GM23248 (cell line): Measurements from ENCODE around the gene OMD. TPM values are rescaled to one million over a fixed set of nuclear protein-coding genes. Genes with fewer than 3 reads are reported as not detected.
A peak's percentile ranks its signal among the peaks of the same experiment; 100 is the strongest.

Experiments
- DNase-seq: peaks from one replicate; pipeline ENCODE4 v3.0.0-alpha.2; 2015
- H2AFZ ChIP-seq: fragments of 200-600 bp; sonication (generic); 2 replicates; pipeline ENCODE4 v1.6.1; 2016; ENCODE audit warnings: antibody characterized with exemption
- H3F3A ChIP-seq: fragments of 200-600 bp; sonication (generic); 2 replicates; pipeline ENCODE4 v1.6.1; 2016; ENCODE audit warnings: mild to moderate bottlenecking, antibody characterized with exemption, mixed run types; ENCODE audit not compliant: insufficient read depth
- H3K27ac ChIP-seq: fragments of 200-600 bp; sonication (generic); 2 replicates; pipeline ENCODE4 v1.5.1; 2016; ENCODE audit warnings: mild to moderate bottlenecking
- H3K27me3 ChIP-seq: fragments of 200-600 bp; sonication (generic); replicated peaks from 2 replicates; pipeline ENCODE4 v1.6.1; 2016; ENCODE audit warnings: mild to moderate bottlenecking; ENCODE audit not compliant: insufficient read depth
- H3K36me3 ChIP-seq: fragments of 200-600 bp; sonication (generic); 2 replicates; pipeline ENCODE4 v1.6.1; 2016; ENCODE audit warnings: low read depth, mild to moderate bottlenecking
- H3K4me1 ChIP-seq: fragments of 200-600 bp; sonication (generic); 2 replicates; pipeline ENCODE4 v1.6.1; 2016; ENCODE audit warnings: mild to moderate bottlenecking; ENCODE audit not compliant: insufficient read depth
- H3K4me2 ChIP-seq: fragments of 200-600 bp; sonication (generic); one replicate; pipeline ENCODE4 v1.6.1; 2016; ENCODE audit warnings: mild to moderate bottlenecking; ENCODE audit not compliant: unreplicated experiment
- H3K4me3 ChIP-seq: fragments of 200-600 bp; sonication (generic); 2 replicates; pipeline ENCODE4 v1.5.1; 2016; ENCODE audit warnings: mild to moderate bottlenecking
- H3K79me2 ChIP-seq: fragments of 200-600 bp; sonication (generic); 2 replicates; pipeline ENCODE4 v1.6.1; 2016; ENCODE audit warnings: mild to moderate bottlenecking; ENCODE audit not compliant: insufficient read depth
- H3K9ac ChIP-seq: fragments of 200-600 bp; sonication (generic); 2 replicates; pipeline ENCODE4 v1.6.1; 2016; ENCODE audit warnings: mild to moderate bottlenecking
- H3K9me2 ChIP-seq: fragments of 200-600 bp; sonication (generic); 2 replicates; pipeline ENCODE4 v1.6.1; 2016; ENCODE audit warnings: mixed run types, mild to moderate bottlenecking, moderate library complexity; ENCODE audit not compliant: insufficient read depth
- H3K9me3 ChIP-seq: fragments of 200-600 bp; sonication (generic); one replicate; pipeline ENCODE4 v1.6.1; 2017; ENCODE audit warnings: low read depth
- H4K20me1 ChIP-seq: fragments of 200-600 bp; sonication (generic); 2 replicates; pipeline ENCODE4 v1.6.0; 2016; ENCODE audit not compliant: insufficient read depth
- EZH2 ChIP-seq: fragments of 200-600 bp; sonication (generic); IDR thresholded peaks from 2 replicates; pipeline ENCODE4 v1.6.1; 2018; ENCODE audit warnings: antibody characterized with exemption, mild to moderate bottlenecking; ENCODE audit not compliant: insufficient read depth, poor library complexity, severe bottlenecking
- EZH2phosphoT487 ChIP-seq: fragments of 200-600 bp; sonication (generic); IDR thresholded peaks from 2 replicates; pipeline ENCODE4 v1.6.1; 2018; ENCODE audit warnings: antibody characterized with exemption, moderate library complexity, mild to moderate bottlenecking, low read depth; ENCODE audit not compliant: insufficient read depth
- WGBS, 2 experiments: methylation state at CpG; one replicate each; pipeline ENCODE4 v1.1.6; 2015 to 2017; ENCODE audit warnings: low lambda C conversion rate in 2 of 2, low coverage in 1 of 2; ENCODE audit errors: missing lambda C conversion rate in 2 of 2; 5-methylcytosine and 5-hydroxymethylcytosine counted together
- in situ Hi-C: fragments of 300-500 bp; cut with MboI; formaldehyde crosslinking; loops from 2 replicates; pipeline ENCODE4 v1.15.0; 2020
- polyA plus RNA-seq: library from polyadenylated mRNA; unstranded; fragments of >200 nt; fragmentation: Nextera tagmentation; extraction: Ambion mirVana; gene quantifications from 2 replicates; pipeline ENCODE4 v1.2.1, GENCODE V29; 2016
- total RNA-seq: library from RNA; depleted of rRNA; stranded (reverse); fragments of >200 nt; shearing (Covaris generic); gene quantifications from 2 replicates; pipeline ENCODE4 v1.2.3, GENCODE V29; 2014

The OMD gene
- total and polyA plus RNA-seq, 2 experiments from 2014 or later: 0.11 to 0.14 TPM

- no peak for DNase-seq
Observed at GRCh38 chr9:92385001-92385400, 39.3 kb downstream of the OMD start.

GRCh38 chr9:92384375-92384774 is 39.9 kb downstream of the OMD start:
- Histone ChIP-seq H4K20me1 (no peaks in the 10 kb centered on the region), H3K27me3 (no peaks in the 10 kb centered on the region), H3K79me2 (no peaks in the 10 kb centered on the region), H3K27ac (peak overlapping the region; percentile 17), H3K36me3 (no peaks in the 10 kb centered on the region), H3K9me2 (no peaks in the 10 kb centered on the region), H3F3A (peaks cover 21% of the 10 kb centered on the region), H3K9ac (no peak overlapping the region), H3K4me3 (no peak overlapping the region), H3K9me3 (no peaks in the 10 kb centered on the region), H3K4me1 (peaks cover 38% of the 10 kb centered on the region), H2AFZ (0 out of 2 replicates have a peak overlapping the region, but pooled peaks have one; percentile 3), H3K4me2 (peak overlapping the region; percentile 21)
- peak; percentile 63 for DNase-seq
- TF ChIP-seq EZH2 (no peak), EZH2phosphoT487 (no peak)
- in situ Hi-C loops: no loop called here
- 74 to 85% methylated on average over 1 of the region's 1 CpG for WGBS, 2 experiments

More at GRCh38 chr9:92385001-92385400, 39.3 kb downstream of the OMD start:
- Histone ChIP-seq H3K27me3 (no peaks in the 10 kb centered on the region), H4K20me1 (no peaks in the 10 kb centered on the region), H3K4me3 (no peak overlapping the region), H3K9me3 (no peaks in the 10 kb centered on the region), H3K9me2 (no peaks in the 10 kb centered on the region), H3K4me2 (peak overlapping the region; percentile 21), H3F3A (peaks cover 15% of the 10 kb centered on the region), H3K9ac (no peak overlapping the region), H3K27ac (peak overlapping the region; percentile 17), H3K4me1 (peaks cover 32% of the 10 kb centered on the region), H2AFZ (no peak overlapping the region), H3K79me2 (no peaks in the 10 kb centered on the region), H3K36me3 (no peaks in the 10 kb centered on the region)
- no peak for TF ChIP-seq EZH2phosphoT487
- TF ChIP-seq EZH2: no peak
- in situ Hi-C loops: no loop called here
- WGBS, 2 experiments: 78 to 80% methylated on average over 3 of the region's 3 CpGs

GRCh38 chr9:92381775-92382174 is 42.5 kb downstream of the OMD start:
- in situ Hi-C loops: no loop called here
- Histone ChIP-seq H3K4me2 (no peak overlapping the region), H3F3A (peaks cover 31% of the 10 kb centered on the region), H3K4me3 (no peak overlapping the region), H3K9ac (no peak overlapping the region), H2AFZ (no peak overlapping the region), H3K9me3 (no peaks in the 10 kb centered on the region), H4K20me1 (no peaks in the 10 kb centered on the region), H3K79me2 (no peaks in the 10 kb centered on the region), H3K27ac (no peak overlapping the region), H3K36me3 (no peaks in the 10 kb centered on the region), H3K4me1 (peaks cover 45% of the 10 kb centered on the region), H3K9me2 (no peaks in the 10 kb centered on the region), H3K27me3 (no peaks in the 10 kb centered on the region)
- TF ChIP-seq EZH2: no peak
- TF ChIP-seq EZH2phosphoT487: no peak
- WGBS, 2 experiments: 85 to 86% methylated on average over 2 of the region's 2 CpGs
- no peak for DNase-seq

DNA sequence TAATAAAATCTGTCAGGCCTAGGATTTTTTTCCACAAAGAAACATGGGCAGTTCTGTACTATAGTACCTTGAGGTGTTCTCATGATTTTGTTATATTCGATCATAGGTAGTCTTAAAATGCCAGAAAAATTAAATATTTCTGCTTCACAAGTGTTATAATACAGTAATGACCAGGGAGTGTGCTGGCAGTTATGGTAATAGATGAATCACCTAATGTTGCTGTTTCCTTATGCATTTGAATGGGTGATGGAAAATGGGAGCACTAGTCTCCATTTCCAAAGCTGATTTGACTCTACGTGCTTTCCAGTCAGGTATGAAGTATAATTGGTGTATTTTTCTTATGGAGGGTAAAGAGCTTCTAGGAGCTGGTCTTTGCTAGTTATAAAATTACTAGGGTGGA is 43.7 kb downstream of the OMD start:
- Histone ChIP-seq H3K9me3 (no peaks in the 10 kb centered on the region), H3K27me3 (no peaks in the 10 kb centered on the region), H3K36me3 (no peaks in the 10 kb centered on the region), H4K20me1 (no peaks in the 10 kb centered on the region), H3K9me2 (no peaks in the 10 kb centered on the region), H3K4me3 (no peak overlapping the region), H3F3A (peaks cover 31% of the 10 kb centered on the region), H3K79me2 (no peaks in the 10 kb centered on the region), H3K9ac (no peak overlapping the region), H3K4me1 (peaks cover 40% of the 10 kb centered on the region), H3K27ac (no peak overlapping the region), H2AFZ (no peak overlapping the region), H3K4me2 (no peak overlapping the region)
- peak; percentile 28 for DNase-seq
- in situ Hi-C loops: no loop called here
- no peak for TF ChIP-seq EZH2
- no peak for TF ChIP-seq EZH2phosphoT487
- WGBS, 2 experiments: 92 to 95% methylated on average over 2 of the region's 2 CpGs
